HG03280 (cell line): ENCODE data around the gene TUBA3C.

Experiments
- ATAC-seq: cut with Tn5 transposase; IDR thresholded peaks from one replicate; pipeline ENCODE4 v1.9.1; 2021; ENCODE audit warnings: mild to moderate bottlenecking, moderate library complexity; ENCODE audit not compliant: unreplicated experiment

The TUBA3C gene

GRCh38 chr13:19169496-19169895 is 12.1 kb downstream of the TUBA3C start:
- ATAC-seq: no peak

DNA sequence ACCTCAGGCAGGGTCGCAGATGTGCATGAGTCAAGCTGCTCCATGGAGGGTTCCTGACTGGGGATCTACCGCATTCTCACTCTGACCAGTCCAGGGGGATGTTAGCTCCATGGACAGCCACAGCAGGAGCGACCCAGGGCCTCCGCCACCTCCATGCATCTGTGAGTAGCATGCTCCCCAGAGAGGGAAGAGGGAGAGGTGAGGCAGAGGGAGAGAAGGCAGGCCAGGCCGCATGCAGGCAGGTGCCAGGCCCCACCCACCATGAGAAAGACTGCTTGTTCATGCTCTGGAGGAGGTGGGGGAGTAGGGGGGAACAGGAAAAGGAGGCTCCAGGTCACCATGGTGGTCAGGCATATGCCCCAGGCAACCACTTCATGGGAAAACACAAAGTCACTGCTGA is 20.3 kb downstream of the TUBA3C start:
- no peak for ATAC-seq

- ATAC-seq: no peak
Measured at GRCh38 chr13:19159761-19160420, 21.7 kb downstream of the TUBA3C start.

- no peak for ATAC-seq
Measured at GRCh38 chr13:19159181-19159580, 22.4 kb downstream of the TUBA3C start.

DNA sequence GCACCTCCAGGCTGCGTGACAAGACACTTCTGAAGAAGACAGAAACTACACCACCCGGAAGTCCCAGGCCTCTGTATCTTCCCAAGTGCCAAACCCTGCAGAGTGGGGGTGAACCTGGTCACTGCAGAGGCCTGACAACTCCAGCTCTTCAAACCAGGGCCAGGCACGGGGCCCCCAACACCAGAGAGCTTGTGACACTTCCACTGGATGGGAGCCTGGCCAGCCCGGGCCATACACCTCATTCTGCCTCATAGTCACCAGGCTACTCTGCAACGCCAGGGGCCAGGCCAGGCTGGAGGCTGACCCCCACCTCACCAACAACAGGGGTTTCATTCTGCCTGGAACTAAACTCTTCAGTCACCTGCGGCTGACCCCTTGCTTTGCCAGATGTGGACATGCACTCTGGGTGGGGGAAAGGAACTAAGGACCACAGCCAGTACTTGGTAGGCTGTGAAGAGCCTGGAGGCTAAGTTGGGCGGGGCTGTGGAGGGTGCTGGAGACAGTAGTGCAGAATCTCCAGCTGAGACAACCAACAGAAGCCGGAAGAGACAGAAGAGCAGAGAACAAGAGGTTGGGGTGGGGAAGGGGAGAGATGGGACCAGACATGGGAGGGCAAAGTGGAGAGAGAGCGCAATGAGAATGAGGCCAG is 23.0 kb downstream of the TUBA3C start:
- ATAC-seq: no peak

DNA sequence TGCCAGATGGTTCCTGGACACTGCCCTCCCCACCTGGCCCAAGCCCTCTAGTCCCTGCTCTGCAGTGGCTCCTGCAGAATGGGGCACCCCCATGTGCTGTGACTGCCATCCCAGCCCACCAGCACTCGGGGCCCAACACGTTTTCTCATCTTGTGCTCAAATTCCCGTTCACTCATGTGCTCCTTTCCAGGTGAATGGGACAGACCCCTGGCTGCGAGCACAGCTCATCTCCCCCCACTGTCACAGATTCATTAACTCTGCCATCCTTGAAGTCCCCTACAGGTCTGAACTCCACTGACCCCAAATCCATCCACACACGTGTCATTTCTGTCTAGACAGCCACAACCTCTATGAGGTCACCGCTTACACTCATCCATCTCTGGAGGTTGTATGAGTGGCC is 23.6 kb downstream of the TUBA3C start:
- ATAC-seq: no peak

GRCh38 chr13:19157461-19157860 is 24.2 kb downstream of the TUBA3C start:
- no peak for ATAC-seq

GRCh38 chr13:19156013-19156825 is 25.4 kb downstream of the TUBA3C start:
- no peak for ATAC-seq

- no peak for ATAC-seq
Measured at GRCh38 chr13:19155321-19155861, 26.2 kb downstream of the TUBA3C start.

- no peak for ATAC-seq
Measured at GRCh38 chr13:19154843-19155242, 26.8 kb downstream of the TUBA3C start.

DNA sequence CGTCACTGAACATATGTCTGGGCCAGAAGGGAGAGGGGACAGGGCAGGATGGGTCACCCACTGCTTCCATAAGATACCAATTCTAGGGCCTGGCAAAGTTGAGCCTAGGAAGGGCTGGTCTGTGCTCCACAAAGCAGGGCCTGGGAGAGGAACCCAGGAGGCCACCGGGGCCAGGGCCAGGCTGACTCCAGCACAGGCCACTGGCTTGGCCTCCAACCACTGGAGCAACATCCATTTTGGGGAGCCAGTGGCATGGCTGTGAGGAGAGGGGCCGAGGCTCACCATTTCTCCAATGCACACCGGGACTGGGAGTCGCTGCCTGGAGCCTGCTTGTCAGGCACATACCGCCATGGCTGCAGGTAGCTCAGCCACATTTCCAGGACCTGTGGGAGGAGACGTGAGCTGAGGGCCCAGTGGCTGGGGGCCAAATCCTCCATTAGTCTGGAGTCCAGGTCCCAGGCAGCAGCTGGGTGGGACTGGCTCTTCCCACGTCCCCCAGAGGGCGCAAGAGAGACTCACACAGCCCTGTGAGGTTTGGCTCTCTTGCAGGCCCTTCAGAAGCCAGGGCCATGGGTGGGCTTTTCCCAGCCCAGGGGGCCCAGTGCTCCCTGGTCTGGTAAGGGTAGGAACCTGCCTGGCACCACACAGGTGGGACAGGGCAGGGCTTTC is 27.7 kb downstream of the TUBA3C start:
- no peak for ATAC-seq

DNA sequence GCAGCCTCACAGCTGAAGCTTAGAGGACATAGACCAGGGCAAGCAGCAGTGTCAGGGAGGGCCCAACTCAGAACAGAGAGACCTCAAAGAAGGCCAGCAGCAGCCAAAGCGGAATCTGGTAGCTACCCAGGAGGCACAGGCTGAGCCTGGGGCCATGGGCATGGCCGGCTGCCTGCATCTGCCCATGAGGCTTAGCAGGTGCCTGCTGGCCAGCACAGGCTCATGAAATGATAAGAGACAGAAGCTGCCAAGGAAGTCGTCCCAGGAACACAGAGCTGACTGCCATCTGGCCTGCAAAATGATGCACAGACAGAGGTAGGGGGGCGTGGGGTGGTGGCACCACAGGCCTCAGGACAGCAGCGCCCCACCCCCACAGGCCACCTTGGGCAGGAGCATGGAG is 29.2 kb downstream of the TUBA3C start:
- no peak for ATAC-seq

DNA sequence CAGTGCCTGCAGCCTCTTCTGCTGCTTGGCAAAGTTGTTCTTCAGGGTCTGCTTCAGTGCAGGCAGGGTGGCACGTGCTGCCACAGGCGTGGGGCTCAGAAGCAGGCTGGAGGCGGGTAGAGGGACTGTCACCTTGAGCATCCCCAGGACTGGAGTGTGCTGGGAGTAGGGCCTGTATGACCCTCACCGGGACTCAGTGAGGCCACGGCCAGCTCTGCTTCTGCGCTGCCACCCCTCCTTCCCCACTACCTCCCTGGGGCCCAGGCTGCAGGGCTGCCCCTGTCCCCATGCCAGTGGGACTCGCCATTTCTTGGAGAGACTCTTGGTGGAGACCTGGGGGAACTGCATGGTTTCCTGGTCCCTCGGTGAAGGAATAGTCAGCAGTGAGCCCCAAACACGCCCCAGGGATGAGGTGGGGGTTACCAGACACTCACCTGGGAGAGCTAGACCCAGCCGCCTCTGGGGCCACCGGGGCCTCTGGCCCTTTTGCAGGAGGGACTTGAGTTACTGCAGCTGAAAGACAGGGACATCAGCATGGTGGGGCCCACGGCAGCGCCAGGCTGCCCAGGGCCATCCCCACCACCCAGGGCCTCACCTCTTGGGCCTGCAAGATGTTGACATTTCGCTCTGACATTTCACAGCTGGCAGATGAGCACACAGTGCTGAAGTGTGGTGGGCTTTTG is 29.9 kb downstream of the TUBA3C start:
- no peak for ATAC-seq

DNA sequence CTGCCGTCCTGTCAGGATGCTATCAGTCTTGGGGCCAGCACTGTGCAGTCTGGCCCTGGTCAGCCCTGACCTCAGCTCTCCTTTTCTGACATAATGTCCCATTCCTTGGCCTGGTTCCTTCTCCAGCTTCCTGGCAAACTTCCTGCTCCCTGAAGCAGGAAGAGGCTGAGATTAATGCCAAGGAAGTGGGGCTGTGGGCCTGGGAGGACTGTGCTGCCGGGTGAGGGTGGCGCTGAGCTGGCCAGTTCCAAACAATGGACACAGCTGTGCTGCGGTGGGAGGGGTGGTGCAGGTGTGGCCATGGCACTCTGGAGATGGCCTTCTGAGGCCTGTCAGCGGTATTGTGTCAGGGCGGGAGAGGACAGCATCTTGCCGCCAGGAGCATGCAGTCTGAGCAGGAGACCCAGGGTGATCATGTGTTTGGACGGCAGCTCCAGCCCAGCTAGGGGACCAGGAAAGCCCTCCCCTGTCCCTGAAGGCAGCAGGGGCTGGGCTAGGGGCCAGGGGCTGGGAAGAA is 30.9 kb downstream of the TUBA3C start:
- no peak for ATAC-seq

DNA sequence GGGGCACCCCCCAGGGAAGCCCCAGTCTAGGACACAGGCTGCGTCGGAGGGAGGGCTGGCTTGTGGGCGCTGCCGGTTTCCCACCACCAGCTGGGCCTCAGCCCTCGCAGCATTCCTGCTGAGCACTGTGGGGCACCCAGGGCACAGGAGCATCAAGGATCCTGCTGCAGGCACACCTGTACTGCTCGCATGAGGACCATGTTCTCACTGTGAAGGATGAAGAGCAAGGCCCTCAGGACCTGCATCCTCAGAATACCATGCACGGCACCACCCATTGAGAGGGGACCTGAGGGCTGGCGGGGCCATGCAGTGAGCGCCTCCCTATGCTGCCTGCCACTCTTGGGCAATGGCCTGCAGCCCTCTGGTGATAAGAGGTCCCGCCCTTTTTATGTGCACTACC is 31.4 kb downstream of the TUBA3C start:
- no peak for ATAC-seq

DNA sequence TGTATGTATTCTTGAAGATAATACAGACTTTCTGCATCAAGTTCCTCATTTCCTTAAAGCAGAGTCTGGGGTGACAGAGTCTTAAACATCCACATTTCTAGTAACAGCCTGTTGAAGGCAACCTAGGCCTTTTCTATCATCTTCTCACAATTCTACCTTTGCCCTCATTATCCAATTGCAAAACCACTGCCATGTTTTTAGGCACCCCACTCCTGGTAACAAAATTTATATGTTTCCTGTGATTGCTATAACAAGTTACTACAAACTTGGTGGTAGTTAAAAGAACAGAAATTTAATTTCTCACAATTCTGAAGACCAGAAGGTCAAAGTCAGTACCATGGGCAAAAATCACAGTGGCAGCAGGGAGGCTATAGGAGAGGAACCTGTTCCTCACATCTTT is 33.1 kb downstream of the TUBA3C start:
- no peak for ATAC-seq
